ENCODE results near the gene TOP2B. TPM values are rescaled to one million over a fixed set of nuclear protein-coding genes. Genes with fewer than 3 reads are reported as not detected.

The TOP2B gene
- total and polyA plus RNA-seq, 9 of the 15 experiments (the other 6 are each of a cell fraction or from before 2014, with no cell fraction given), result 45.3 to 186 (median 134) TPM

- no peak for FAIRE-seq
- 59% methylated on average over 3 of the region's 3 CpGs for WGBS (ENCODE audit: insufficient coverage, low coverage, missing lambda C conversion rate)
- in situ Hi-C loops (cut with MboI), result no loop called here
These were observed 82.9 kb downstream of the TOP2B start for GRCh38 chr3:25581823-25582222.

More at GRCh38 chr3:25581823-25582222, 82.9 kb downstream of the TOP2B start:
- intact Hi-C loops (cut with micrococcal nuclease), result loop anchor here (1.0 kb wide), 1 partner anchor 10 kb away; no protein-coding TSS in a partner anchor
- no peaks in the 10 kb centered on the region for H3K9me3 ChIP-seq (replicated peaks; ENCODE audit: control insufficient read depth, insufficient read depth, low read depth, low read length)
- no peak overlapping the region for H3K9ac ChIP-seq (ENCODE audit: insufficient read depth in 1 of 2, low read depth in 2 of 2, low read length in 2 of 2)
- H3K27me3 ChIP-seq (ENCODE audit: control insufficient read depth in 2 of 2, insufficient read depth in 2 of 2, low read length in 2 of 2), result peaks cover 28 to 64% of the 10 kb centered on the region in 2 experiments
- no peak overlapping the region for H2AFZ ChIP-seq (ENCODE audit: low read depth, low read length)
- POLR2A ChIA-PET, result no interaction called here
- H4K20me1 ChIP-seq (replicated peaks; ENCODE audit: control insufficient read depth, insufficient read depth, low read length), result 0 out of 2 replicates have a peak, but pooled peaks cover 2% of the 10 kb centered on the region
- CTCF ChIA-PET (ENCODE audit: low intra/inter-chr PET ratio), result no interaction called here
- no peak overlapping the region for H3K4me3 ChIP-seq
- no peak for DNase-seq (ENCODE audit: extremely low read depth in 1 of 4, low spot score in 3 of 4)
- ATAC-seq, result no peak
- no peaks in the 10 kb centered on the region for H3K79me2 ChIP-seq (ENCODE audit: control insufficient read depth, insufficient read depth, low read length)
- H3K27ac ChIP-seq (ENCODE audit: extremely low read depth, low read depth, low read length), result no peak overlapping the region
- H3K9me1 ChIP-seq (ENCODE audit: control insufficient read depth, insufficient read depth, low read length), result no peaks in the 10 kb centered on the region
- peaks cover 2 to 6% of the 10 kb centered on the region in 2 experiments; a peak in 2 of 5 replicates for H3K4me1 ChIP-seq (replicated peaks in 1 of 2; ENCODE audit: control insufficient read depth in 2 of 2, insufficient read depth in 2 of 2, low read length in 2 of 2)
- H3K36me3 ChIP-seq (ENCODE audit: control insufficient read depth, insufficient read depth, low read length), result no peaks in the 10 kb centered on the region
- TF ChIP-seq ARID1B (IDR thresholded peaks at IDR 0.05), result no peak
- TF ChIP-seq NCOA6 (IDR thresholded peaks at IDR 0.05), result no peak
- no peak for TF ChIP-seq DEAF1 (CRISPR knock-in tag; IDR thresholded peaks at IDR 0.05)
- TF ChIP-seq DDX20 (tag; IDR thresholded peaks at IDR 0.05; ENCODE audit: low read depth), result no peak
- no peak for TF ChIP-seq TRIM24 (IDR thresholded peaks at IDR 0.05)
- TF ChIP-seq ZKSCAN1 (IDR thresholded peaks at IDR 0.05; ENCODE audit: low read depth, low read length), result no peak
- no peak for TF ChIP-seq CREB3 (tag; conservative IDR thresholded peaks at IDR 0.05; ENCODE audit: low read depth)
- no peak for TF ChIP-seq JUND (IDR thresholded peaks at IDR 0.05; ENCODE audit: borderline replicate concordance, low read depth, low read length)
- no peak for TF ChIP-seq JUND (tag; IDR thresholded peaks at IDR 0.05; ENCODE audit: borderline replicate concordance, low read depth, low read length)
- no peak for TF ChIP-seq ZNF551 (CRISPR knock-in tag; IDR thresholded peaks at IDR 0.05)
- TF ChIP-seq ZNF217 (CRISPR knock-in tag; IDR thresholded peaks at IDR 0.05), result no peak
- no TSS peak for BruUV-seq (replicated peaks)
- no peak overlapping the region for H3K4me2 ChIP-seq (ENCODE audit: insufficient read depth, low read length)
